NCI-H187 treated with DMSO at 0.1 percent for 48 hours (cell line): Measurements from ENCODE around the gene PLAC9.

Source experiments
- DNase-seq: peaks from one replicate; lab custom pipeline; 2025; lab: John Stamatoyannopoulos, UW

The PLAC9 gene

DNA sequence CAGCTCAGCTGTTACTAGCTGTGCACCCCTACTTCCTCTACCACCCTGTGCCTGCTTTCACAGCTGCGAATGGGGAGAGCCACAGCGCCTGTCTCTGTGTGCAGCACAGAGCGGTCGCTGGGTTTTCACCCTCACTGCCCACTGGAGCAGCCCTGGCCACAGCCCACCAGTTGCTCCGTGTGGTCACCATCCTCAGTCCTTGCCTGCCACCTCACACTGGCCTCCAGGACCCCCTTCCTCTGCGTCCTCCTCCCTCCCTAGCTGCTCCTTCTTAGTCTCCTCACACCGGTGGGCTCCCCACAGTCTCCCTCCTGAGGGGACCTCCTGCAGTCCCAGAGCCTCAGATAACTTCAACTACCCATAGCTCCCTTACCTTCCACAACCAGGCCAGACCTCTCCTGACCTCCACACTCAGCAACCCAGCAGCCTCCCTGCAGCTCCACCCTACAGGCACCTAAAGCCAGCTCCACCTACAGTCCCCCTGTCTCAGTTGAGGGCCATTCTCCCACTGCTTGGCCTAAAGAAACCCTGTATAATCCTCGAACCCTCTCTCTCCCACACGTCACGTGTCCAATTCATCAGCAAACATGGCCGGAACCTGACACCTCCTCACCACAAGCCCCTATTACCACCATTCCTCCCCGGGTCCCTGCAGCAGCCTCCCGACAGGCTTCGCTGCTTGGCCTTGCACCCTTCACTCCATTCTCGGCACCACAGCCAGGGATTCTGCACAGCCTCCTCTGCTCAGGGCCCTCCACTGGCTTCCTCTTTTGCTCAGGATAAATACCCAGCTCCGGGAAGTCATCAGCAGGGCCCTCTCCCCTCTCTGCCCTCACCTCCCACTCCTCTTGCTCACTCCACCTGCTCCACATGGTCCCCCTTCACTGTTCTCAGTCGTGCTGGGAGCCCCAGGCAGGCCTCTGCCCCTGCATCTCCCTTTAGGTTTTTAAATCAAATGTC is 28.1 kb downstream of the PLAC9 start:
- no peak for DNase-seq

DNA sequence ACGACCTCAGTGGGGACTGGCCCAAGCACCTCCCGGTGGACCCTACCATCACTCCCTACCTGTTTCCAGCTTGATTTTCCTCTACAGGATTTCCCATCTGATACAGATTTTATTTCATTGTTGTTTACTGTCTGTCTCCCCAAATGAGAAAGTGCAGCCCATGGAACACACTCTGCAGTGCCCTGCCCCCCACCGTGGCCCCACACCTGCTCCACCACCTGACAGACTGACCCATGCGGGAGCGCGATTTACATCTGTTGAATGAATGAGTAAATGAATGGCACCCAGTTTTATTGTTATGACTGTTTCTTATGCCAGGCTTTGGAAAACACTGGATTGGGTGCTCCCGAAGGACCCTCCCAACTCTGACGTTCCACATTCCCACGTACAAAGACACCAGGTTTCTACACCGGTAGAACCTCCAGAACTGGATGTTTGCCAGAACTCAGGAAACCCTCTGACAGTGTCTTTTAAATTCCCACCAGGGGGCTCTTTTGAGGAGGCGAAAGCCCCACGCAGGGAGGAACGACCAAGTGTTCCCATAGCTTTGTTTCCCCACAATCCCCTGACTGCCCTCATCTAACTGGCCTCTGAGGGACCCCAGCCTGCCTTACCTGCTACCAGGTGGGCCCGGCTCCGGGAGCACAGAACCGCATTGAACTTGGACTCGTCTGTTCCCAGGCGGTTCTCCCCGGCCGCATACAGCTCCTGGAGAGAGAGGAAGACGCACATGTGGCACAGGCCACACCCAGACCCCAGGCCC is 29.0 kb downstream of the PLAC9 start:
- no peak for DNase-seq

DNA sequence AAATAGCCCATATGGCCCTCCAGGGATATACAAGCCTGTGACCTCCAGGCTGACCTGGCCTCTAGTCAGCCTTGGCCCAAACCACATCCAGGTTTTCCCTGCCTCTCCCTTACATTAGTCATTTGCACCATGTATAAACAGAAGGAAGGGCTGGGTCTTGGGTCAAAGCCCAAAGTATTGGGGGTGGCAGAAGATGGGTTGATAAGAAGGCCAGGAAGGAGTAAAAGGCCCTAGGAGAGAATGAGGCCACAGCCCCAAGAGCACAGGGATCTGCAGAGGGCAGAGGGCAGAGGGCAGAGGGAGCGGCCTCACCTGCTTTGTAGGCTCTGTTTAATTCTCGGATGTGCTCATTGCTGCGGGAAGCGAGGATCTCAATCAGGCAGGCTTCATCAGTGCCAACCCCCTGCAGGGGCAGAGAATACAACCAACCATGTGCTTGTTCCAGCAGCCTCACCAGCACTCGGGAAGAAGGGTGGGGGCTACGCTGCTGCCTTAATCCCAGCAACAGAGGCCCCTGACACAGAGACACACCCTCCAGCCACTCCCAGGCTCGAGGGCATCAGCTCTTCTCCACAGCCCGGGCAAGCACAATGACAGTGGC is 31.3 kb downstream of the PLAC9 start:
- no peak for DNase-seq

DNA sequence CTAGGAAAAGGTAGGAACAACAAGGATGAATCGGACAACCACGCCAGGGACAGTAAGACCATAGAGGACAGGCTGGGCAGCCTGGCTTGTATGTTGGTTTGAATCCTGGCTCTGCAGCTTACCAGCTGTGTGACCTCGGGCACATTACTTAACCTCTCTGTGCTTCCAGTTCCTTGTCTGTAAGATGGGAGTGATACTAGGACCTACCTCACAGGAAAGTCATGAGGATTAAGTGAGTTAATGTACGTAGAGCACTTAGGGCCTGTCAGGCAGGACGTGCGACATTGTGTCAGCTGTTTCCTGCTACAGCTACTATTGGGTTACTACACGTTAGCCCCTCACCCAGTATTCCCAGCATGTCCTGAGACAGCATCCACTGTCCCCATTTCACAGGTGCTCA is 32.1 kb downstream of the PLAC9 start:
- DNase-seq, result no peak

DNA sequence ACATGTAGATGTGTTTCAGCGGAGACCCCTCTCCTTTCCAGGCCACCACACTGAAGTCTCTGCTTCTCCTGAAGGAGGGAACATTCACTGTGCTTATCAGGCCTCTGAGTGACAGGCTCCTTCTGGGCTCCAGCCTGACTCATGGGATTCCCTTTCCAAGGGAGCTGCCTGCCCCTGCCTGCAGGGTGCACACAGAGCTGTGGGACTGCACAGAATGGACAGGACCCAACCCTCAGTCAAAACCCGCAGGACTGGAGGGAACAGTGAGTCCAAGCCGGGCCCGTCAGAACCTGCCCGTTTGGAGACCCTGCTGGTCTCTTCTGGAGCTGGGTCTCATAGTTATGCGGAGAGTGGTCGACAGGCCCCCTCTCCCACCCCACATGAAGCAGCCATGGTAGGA is 32.6 kb downstream of the PLAC9 start:
- DNase-seq, result no peak

DNA sequence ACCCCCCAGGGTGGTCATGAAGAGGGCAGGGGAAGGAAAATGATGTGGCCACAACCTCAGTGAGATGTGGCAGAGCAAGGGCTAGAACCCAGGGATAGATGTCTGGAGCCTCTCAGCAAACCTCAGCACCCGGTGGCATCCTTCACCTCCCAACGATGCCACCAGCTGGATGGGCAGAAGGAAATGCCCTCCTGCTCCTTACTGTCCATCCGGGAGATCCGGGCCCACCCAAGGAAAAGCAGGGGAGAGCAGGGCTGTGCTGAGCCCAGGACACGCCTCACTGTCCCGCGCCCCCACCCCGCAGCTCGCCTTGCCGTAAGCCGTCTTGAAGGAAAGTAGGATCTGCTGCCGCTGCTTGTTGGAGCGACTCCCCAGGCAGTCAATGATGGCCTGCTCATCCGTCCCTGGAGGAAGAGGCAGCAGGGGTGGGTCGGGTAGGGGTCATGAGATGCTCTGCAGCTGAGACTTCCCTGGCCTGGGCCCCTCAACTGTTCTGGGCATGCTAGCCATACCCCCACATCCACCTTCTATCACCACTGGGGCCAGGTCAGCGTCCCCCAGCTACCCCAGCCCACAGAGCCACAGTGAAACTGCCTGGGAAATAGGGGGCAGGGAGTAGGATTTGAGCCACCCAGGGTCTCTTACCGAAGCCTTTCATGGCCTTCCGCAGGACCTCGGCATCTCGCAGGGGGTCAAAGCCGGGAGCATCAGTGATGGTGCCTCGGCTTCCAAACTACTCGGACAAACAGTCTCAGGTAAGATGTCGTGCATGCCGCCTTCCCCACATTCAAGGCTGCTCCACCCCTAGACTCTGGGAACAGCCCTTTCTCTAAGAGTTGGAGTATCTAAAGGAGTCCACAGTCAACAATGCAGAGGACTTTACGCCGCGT is 34.3 kb downstream of the PLAC9 start:
- no peak for DNase-seq

DNA sequence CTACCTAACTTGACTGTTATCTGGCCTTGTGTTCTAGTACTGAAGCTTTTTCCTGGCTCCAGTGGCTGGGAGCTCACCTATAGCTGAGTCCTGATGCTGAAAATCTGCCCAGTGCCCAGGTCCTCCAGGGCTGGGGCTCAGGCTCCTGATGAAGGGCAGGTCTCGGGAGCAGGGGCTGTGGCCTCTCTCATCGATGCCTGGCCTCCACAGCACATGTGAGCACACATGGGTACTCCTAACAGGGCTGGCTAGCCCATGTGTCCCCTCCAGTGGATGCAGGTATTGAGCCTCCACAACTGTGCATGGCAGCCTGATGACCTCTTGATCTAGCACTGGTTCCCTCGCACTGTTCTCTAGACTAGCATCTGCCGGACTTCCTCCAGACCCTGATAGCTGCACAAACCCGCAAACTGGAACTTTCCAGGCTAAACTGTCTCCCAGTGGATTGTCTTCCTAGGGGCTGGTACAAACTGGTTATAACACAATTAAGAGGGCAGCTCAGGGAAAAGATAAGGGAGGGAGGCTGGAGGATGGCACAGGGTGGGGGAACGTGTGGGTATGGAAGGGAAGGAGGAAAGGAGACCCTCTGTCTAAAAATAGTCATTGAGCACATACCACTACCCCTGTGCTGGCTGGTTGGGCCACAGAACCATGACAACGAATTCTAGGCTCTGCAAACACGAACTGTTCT is 35.1 kb downstream of the PLAC9 start:
- DNase-seq, result no peak

DNA sequence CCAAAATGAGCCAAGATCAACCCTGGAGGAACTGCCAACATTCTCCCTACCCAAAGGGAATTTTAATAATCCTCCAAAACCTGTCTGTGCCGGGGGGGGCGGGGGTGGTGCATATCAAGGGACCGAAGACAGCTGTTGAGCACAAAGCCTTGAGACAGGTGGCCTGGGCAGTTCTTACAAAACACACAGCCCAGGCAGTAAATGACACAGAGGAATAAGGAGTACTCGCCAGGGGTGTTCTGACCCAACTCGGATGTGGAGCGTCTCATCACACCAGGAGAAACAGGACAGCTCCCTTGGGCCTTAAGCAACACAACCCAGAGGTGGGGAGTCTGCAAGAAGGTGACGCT is 35.6 kb downstream of the PLAC9 start:
- no peak for DNase-seq

DNA sequence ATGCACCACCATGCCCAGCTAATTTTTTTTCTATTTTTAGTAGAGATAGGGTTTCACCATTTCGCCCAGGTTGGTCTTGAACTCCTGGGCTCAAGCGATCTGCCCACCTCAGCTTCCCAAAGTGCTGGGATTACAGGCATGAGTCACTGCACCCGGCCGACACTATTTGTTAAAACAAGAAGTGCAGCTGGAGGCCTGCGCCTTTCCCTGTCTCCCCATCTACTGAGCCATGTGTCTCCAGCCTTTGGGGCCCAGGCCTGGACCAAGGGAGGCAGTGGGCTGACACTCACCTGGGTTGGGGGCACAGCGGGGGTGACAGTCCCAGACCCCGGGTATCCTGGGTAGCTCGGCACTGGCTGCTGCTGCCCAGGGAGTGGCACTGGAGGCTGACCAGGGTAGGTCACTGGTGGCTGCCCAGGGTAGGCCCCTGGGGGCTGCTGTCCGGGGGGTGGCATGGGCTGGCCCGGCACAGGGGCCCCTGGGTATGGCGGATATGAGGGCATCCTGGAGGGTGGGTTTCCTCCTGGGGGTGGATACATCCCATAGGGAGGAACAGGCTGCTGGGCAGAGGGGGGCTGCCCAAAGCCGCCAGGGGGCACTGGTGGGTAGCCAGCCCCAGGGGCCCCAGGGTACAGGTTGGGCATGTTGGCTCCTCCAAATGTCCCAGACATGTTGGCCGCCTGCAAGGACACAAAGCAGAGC is 36.3 kb downstream of the PLAC9 start:
- no peak for DNase-seq

DNA sequence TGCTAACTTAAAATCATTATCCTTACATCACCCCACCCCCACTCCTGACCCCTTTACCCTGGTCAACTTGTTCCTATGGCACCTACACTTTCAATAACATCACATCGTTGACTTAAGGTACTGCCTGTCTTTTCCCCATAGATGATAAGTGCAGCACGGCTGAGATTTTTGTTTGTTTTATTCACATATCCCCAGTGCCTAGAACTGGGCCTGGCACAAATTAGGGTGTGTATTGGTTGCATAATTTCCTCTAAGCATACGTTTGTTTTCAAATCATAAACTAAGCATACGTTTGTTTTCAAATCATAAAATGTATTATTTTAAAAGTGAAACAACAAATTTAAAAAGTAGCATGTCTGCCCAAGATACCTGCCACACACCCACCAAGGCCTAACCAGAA is 37.5 kb downstream of the PLAC9 start:
- DNase-seq, result no peak

DNA sequence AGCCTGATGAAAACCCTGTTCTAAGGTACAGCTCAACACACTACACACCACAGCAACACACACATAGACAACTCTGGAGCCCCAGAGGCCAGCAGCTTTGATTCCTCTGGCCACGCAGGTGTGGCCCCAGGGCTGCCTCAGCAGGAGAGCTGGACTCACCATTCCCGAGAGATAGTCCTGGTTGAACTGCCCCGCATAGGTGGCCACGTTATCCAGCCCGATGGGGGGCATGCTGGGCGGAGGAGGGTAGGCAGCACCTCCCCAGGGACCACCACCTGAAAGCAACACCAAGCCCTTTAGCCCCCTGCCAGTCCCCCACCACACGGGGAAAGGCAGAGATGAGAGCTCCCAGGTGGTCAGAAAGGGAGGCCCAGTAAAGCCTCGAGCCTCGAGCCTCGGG is 38.1 kb downstream of the PLAC9 start:
- DNase-seq, result no peak

DNA sequence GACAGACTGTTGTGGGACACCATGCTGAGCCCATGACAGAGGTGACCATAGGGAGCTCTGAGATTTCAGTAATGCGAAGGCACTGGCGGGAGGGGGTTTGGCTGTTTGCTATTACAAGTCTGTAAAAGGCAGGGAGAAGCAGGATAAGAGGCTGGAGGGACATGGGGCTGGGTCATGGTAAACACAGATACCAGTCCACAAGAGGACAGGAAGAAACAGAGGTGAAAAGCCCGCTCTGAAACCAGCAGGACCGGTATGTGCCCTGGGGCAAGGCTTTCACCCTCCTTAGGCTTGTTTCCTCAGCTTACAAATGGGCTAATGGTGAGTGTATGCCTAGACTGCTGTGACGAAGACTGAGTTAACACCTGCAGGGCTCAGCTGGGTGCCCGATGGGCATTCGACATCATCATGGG is 38.7 kb downstream of the PLAC9 start:
- no peak for DNase-seq

DNA sequence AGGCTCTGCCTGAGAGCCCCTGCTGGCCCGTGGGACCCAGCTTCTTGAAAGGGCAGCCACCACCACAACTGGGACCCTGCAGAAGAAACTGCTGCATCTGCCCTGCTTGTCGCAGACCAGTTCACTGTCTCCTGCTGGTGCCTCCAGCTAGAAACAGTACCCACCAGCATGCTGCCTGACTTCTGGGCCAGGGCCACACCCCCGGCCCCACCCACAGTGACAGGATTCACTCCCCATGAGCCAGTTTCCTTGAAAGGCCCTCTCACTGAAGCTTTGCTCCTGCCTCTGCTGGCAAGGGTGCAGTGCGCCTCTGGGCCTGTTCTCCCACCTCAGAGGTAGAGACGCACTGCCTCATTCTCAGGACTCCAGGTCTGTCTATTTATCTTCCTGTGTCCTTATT is 40.4 kb downstream of the PLAC9 start:
- no peak for DNase-seq

DNA sequence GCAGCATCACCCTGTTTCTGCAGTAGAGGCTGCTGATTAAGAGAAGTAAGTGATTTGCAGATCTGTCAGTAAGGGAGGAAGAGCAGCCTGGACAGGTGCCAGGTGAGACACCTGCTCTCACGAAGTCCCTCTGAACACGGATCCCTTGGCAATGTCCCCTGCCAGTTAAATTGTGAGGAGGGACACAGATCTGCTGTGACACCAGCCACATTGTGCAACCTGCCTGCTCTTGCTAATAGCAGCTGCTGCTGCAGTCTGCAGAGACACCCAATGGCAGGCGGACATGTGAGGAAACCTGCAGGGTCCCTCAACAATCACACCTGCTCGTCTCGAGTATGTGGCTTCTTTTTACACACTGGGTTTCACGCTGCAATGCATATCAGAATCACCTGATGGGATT is 40.9 kb downstream of the PLAC9 start:
- peak; percentile 39 for DNase-seq

DNA sequence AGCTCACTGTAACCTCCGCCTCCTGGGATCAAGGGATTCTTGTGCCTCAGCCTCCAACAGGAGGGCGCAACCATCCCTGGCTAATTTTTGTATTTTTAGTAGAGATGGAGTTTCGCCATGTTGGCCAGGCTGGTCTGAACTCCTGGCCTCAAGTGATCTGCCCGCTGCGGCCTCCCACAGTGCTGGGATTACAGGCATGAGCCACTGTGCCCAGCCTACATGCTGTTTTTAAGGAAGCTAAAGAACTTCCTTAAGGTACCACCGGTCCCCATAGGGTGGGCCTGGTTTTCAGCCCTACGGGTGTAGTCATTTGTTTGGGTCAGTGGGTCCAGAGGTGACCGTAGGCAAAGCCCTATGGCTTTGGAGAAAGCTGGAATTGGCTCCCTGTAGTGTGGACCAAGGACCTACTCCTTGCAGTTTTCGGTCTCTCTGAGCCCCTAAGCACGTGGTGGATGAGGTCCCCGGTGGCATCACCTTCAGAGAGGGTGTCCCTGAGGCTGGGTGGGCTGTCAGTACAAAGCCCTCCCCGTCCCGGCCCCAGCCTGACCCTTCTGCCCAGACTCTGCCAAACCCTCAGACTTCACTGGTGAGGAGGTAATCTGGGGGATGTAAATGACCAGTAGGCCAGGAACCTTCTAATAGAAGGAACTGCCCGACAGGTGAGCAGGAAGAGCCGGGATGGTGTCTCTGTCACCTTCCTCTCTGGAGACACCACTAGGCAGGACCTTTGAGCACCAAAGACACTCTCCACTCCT is 42.3 kb downstream of the PLAC9 start:
- no peak for DNase-seq

DNA sequence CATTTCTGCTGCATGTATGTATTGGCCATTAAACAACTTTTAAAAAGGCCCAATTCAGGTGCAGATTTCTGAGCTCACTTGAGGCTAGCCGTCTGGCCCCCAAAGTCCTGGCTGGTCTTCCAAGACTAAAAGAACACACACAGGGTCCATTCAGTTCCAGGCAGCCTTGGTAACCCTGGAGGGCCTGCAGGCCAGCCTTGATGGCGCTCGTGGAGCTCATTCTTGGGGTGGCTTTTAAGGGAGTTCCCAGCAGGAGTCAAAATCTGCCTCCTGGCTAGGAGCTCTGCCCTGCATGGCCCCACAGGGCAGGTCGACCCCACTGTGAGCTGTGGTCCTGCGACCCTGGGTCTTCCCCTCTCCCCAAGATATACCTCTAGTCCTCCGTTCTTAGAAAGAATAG is 44.0 kb downstream of the PLAC9 start:
- DNase-seq, result no peak

DNA sequence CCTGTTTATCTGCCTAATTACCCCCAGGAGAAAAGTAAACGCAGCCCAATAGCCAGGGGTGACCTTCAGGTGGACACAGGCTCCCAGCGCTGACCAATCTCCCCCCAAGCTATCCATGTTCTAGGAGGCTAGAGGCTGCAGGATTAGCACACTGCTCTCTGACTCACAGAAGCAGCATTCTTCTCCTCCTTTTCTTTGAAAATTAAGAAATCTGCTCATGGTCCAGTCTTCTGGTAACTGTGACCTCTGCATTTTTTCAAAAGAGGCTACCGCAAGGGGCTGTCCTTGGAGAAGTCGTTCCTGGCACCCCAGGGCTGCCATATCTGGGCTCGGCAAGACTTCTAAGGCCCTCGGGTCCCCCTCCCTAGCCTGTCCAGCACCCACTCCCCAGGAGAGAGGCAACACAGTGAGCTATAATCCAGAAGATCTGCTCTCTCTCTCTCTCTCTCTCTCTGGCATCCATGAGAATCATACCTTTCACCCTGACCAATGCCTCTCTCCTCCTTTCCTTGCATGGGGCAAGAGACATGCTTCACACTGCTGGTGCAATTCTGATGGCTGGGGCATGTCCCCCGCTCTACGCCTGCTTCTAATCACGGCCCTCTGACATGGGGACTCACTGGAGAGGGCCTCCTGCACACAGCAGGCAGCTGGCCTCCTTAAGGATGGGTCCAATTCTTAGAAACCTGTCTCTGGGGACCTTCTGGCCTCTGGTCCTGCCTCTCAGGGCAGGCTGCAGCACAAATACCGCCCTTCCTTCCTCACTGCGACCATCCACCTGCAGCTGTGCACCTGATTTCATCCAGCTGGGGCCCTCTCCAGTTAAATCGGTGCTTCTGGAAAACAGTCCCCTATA is 45.5 kb downstream of the PLAC9 start:
- no peak for DNase-seq

DNA sequence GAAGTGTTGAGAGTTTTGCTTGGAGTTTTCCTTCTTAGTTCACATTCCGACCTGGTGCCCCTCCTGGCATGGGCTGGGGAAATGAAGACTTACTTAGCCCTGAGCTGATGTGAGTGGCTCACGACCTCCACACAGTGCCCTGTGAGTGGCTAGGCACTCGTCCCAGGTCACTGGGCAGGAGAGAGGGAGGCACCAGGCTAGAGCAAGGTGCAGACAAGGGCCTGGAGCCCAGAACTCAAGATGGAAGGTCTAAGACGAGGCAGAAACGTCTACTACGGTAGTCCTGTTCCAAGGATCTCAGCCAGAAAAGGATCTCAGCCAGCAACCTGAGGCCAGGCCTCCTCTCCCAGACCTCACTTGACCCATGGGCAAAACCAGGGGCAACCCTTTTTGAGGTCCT is 50.5 kb downstream of the PLAC9 start:
- DNase-seq, result no peak

DNA sequence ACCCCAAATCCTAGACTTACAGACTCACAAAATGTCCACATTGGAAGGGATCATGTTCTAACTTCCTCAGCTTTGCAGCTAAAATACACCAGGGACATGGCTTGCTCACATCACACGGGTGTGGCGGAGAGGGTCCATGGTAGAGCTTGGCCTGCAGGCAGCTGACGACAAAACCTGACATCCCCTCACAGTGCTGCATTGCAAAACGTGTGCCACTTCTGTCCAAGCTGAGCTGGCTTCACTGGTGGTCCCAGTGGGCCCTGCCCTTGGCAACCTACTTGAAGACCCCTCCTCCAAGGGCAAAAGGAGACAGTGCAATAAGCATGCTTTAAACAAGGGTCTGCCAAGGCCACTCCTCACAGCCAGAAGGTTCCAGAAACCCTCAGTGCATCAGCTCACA is 50.9 kb downstream of the PLAC9 start:
- no peak for DNase-seq
